Stomach (tissue), 4 donors: ENCODE measurements around the gene RBFOX2.

Experiments used
- CTCF ChIP-seq, 7 experiments: fragments of 450-650 bp in 4 of 7; fragments of 200-600 bp in 3 of 7; sonication (generic) in 3 of 7; IDR thresholded peaks; one replicate each; pipeline ENCODE4 v1.5.1; 2016 to 2019; ENCODE audit warnings: antibody characterized with exemption in 7 of 7, control low read depth in 2 of 7, mild to moderate bottlenecking in 1 of 7
- POLR2A ChIP-seq, 4 donors: fragments of 450-650 bp; IDR thresholded peaks; one replicate each; pipeline ENCODE4 v1.6.1; 2016; ENCODE audit warnings: antibody characterized with exemption in 4 of 4, control low read depth in 2 of 4, mild to moderate bottlenecking in 1 of 4, moderate library complexity in 1 of 4
- POLR2AphosphoS5 ChIP-seq, 3 donors: sonication (generic); formaldehyde crosslinking; IDR thresholded peaks; one replicate each; pipeline ENCODE4 v1.6.1; 2016; ENCODE audit warnings: antibody characterized with exemption in 3 of 3

DNA sequence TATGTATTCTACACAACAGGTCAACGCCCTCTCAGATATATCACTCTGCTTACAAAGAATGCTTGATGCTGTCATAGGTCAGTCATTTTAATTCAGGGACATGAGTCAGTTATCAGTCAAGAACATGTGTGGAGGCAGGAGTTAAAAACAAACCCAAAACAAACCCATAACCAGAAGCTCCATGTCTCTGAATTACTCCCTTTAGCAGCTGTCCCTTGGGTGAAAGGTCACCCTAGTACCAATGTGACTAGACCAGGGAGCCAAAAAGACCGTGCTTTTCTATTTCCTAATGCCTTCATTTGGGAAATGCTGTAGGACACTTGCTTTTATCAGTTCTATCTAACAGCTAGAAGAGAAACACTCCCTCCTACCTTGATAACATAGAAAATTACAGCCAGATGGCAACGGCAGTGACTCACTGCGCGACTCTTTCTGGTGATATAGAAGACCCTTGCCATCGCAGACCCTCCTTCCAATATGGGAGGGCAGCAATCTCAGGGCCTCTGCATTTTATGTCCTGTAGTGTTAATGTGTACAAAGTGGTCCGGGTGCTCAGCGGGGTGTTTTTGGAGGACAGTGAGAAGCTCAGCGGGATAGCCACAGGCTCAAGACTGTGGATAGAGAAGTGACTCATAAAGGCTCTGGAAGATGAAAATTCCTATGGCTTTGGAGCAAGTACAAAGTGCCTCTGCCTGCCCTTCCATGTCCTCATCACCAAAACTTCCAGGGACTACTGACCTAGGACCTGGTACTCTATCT lies 286.1 kb downstream of the RBFOX2 start:
- TF ChIP-seq CTCF (IDR thresholded peaks at IDR 0.05) (no peak), POLR2AphosphoS5 (IDR thresholded peaks at IDR 0.05) (peak in 1 of 3 donors; percentile 16), POLR2A (IDR thresholded peaks at IDR 0.05) (no peak)
